ENCODE results near the gene SSBP3. TPM values are rescaled to one million over a fixed set of nuclear protein-coding genes. Genes with fewer than 3 reads are reported as not detected.
"Not testable (repeated sequence)": the region's sequence is repeated elsewhere in the genome, so short reads cannot be mapped to it uniquely, and the experiment has no call there.

SSBP3 gene
- total RNA-seq, 4 donors from 2014 or later: 19.3 to 40.5 (median 31.3) TPM

- 65 to 69% methylated on average over 21 of the region's 24 CpGs for WGBS, 2 donors
- intact Hi-C loops (cut with DNase I; ENCODE audit: low total_unique reads): no loop called here
- H3K4me3 ChIP-seq (ENCODE audit: low read depth, poor library complexity, severe bottlenecking): no peak overlapping the region
- TF ChIP-seq POLR2A (IDR thresholded peaks at IDR 0.05): no peak
- TF ChIP-seq, protein P1, sequence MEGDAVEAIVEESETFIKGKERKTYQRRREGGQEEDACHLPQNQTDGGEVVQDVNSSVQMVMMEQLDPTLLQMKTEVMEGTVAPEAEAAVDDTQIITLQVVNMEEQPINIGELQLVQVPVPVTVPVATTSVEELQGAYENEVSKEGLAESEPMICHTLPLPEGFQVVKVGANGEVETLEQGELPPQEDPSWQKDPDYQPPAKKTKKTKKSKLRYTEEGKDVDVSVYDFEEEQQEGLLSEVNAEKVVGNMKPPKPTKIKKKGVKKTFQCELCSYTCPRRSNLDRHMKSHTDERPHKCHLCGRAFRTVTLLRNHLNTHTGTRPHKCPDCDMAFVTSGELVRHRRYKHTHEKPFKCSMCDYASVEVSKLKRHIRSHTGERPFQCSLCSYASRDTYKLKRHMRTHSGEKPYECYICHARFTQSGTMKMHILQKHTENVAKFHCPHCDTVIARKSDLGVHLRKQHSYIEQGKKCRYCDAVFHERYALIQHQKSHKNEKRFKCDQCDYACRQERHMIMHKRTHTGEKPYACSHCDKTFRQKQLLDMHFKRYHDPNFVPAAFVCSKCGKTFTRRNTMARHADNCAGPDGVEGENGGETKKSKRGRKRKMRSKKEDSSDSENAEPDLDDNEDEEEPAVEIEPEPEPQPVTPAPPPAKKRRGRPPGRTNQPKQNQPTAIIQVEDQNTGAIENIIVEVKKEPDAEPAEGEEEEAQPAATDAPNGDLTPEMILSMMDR (IDR thresholded peaks at IDR 0.05): no peak
- DNase-seq (ENCODE audit: low spot score in 2 of 2): no peak
These were observed 15.5 kb downstream of the SSBP3 start for GRCh38 chr1:54390655-54391054.

DNA sequence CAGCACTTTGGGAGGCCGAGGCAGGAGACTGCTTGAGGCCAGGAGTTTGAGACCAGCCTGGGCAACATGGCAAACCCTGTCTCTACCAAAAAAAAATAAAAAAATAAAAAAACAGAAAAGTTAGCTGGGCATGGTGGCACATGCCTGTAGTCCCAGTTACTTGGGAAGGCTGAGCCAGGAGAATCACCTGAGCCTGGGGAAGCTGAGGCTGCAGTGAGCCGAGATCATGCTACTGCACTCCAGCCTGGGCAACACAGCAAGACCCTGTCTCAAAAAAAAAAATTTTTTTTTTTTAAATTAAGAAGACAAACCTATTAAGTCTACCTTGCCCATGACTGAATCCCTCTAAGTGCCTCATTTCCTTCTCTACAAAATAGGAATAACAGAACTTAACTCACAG is 16.6 kb downstream of the SSBP3 start:
- DNase-seq (ENCODE audit: low spot score in 2 of 2); H3K4me3 ChIP-seq (ENCODE audit: low read depth, poor library complexity, severe bottlenecking); intact Hi-C loops (cut with DNase I; ENCODE audit: low total_unique reads): not testable (repeated sequence)
- WGBS, 2 donors: 82 to 85% methylated on average over 2 of the region's 2 CpGs

- TF ChIP-seq, protein P1 (IDR thresholded peaks at IDR 0.05): no peak
- no peak for TF ChIP-seq POLR2A (IDR thresholded peaks at IDR 0.05)
- H3K4me3 ChIP-seq (ENCODE audit: low read depth, poor library complexity, severe bottlenecking): no peak overlapping the region
- intact Hi-C loops (cut with DNase I; ENCODE audit: low total_unique reads): no loop called here
- 84 to 86% methylated on average over 5 of the region's 5 CpGs for WGBS, 2 donors
- no peak for DNase-seq (ENCODE audit: low spot score in 2 of 2)
These were observed 18.8 kb downstream of the SSBP3 start for GRCh38 chr1:54387419-54387818.

DNA sequence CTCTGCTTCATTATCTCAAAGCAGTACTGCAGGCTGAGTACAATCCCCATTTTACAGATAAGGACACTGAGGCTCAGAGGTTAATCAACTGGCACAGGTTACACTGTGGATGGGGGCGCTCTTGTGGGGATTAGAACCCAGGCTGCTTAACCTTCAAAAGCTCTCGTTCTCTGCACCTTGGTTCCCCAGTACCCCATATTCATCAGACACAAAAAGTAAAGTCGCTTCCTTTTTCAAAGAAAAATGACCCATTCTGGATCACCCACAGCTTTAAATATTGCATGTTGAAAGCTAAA is 20.5 kb downstream of the SSBP3 start:
- no peak for TF ChIP-seq POLR2A (IDR thresholded peaks at IDR 0.05)
- TF ChIP-seq, protein P1 (IDR thresholded peaks at IDR 0.05): no peak
- intact Hi-C loops (cut with DNase I; ENCODE audit: low total_unique reads): no loop called here
- WGBS, 2 donors: 76 to 97% methylated on average over 3 of the region's 3 CpGs
- no peak overlapping the region for H3K4me3 ChIP-seq (ENCODE audit: low read depth, poor library complexity, severe bottlenecking)
- no peak for DNase-seq (ENCODE audit: low spot score in 2 of 2)

GRCh38 chr1:54384918-54385726 is 21.1 kb downstream of the SSBP3 start:
- intact Hi-C loops (cut with DNase I; ENCODE audit: low total_unique reads): no loop called here
- 48% methylated on average over 7 of the region's 7 CpGs for WGBS, 2 donors
- DNase-seq (ENCODE audit: low spot score in 2 of 2): no peak
- H3K4me3 ChIP-seq (ENCODE audit: low read depth, poor library complexity, severe bottlenecking): no peak overlapping the region
- TF ChIP-seq, protein P1 (IDR thresholded peaks at IDR 0.05): no peak
- TF ChIP-seq POLR2A (IDR thresholded peaks at IDR 0.05): no peak

GRCh38 chr1:54384471-54384870 is 21.7 kb downstream of the SSBP3 start:
- 89 to 95% methylated on average over 2 of the region's 2 CpGs for WGBS, 2 donors
- no peak for DNase-seq (ENCODE audit: low spot score in 2 of 2)
- H3K4me3 ChIP-seq (ENCODE audit: low read depth, poor library complexity, severe bottlenecking): no peak overlapping the region
- intact Hi-C loops (cut with DNase I; ENCODE audit: low total_unique reads): no loop called here
- TF ChIP-seq POLR2A (IDR thresholded peaks at IDR 0.05): no peak
- TF ChIP-seq, protein P1 (IDR thresholded peaks at IDR 0.05): no peak
